Measurements from ENCODE around the gene ST7.

Gene ST7

DNA sequence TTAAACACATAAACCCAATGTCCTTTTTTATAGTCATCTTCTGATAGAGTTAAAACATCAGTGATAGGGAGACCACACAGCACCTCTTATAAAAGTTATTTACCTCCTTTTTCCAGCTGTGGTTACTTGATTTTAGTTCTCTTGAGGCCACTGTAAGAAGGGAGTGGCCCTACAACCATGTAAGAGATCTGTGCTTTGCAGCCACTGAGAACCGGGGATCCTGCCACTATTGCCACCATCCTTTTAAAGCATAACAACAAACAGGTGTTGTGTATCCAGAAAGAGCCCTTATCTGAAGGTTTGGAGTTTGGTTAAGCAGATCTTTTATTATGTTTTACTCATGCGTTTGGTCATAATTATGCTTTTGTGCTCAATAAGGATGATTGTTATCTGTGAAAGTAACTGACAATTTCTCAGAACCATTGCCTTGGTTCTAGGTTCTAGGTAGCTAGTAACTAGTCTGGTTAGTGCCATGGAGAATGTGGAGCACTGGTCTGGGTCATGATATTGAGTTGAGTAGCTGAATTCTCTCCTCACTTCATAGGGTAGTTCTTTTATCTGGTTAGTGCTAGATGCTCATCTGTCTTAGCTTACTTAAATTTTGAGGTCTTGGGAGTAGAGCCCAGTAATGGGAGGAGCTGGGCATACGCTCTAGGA is 56.5 kb downstream of the ST7 start:
- Histone ChIP-seq H3K4me3 (replicated peaks; ENCODE audit: low read depth, low read length) (no peak overlapping the region), H3K36me3 (ENCODE audit: control insufficient read depth, insufficient read depth, low read length) (no peaks in the 10 kb centered on the region)
- TF ChIP-seq, protein P1, sequence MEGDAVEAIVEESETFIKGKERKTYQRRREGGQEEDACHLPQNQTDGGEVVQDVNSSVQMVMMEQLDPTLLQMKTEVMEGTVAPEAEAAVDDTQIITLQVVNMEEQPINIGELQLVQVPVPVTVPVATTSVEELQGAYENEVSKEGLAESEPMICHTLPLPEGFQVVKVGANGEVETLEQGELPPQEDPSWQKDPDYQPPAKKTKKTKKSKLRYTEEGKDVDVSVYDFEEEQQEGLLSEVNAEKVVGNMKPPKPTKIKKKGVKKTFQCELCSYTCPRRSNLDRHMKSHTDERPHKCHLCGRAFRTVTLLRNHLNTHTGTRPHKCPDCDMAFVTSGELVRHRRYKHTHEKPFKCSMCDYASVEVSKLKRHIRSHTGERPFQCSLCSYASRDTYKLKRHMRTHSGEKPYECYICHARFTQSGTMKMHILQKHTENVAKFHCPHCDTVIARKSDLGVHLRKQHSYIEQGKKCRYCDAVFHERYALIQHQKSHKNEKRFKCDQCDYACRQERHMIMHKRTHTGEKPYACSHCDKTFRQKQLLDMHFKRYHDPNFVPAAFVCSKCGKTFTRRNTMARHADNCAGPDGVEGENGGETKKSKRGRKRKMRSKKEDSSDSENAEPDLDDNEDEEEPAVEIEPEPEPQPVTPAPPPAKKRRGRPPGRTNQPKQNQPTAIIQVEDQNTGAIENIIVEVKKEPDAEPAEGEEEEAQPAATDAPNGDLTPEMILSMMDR (IDR thresholded peaks at IDR 0.05; ENCODE audit: insufficient read depth, low read length, poor library complexity, severe bottlenecking): no peak

DNA sequence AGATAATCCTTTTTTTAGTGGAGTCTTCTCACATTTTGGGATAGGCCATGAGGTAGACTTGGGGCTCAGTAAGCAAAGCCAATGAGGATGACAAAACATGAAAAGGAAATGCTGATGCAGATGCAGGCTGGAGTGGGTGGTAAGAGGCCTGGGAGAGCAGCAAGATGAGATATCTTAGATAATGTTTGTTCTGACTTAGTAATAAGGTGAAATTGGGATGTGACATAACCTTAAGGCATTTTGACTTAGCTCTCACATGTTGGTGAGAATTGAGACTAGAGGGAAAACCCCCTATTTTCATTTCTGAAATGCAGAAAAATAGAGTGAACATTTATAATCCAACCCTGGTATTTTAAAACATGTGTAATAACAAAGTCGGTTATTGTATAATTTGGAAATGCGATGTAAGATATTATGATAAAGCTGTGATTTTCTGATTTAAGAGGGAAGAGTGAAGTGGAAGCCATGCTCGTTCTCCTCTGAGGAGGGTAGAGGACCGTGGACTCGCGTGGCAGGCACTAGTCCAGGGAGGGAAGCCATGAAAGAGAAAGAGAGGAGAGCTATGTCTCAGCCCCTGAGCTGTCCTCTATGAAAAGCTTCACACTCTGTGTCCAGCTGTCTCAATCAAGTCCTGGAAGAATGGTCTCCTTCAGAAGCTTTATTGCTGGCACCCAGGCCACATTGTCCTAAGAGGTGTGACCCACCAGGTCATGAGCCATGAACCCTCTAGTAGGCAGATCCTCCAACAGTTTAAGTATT is 57.3 kb downstream of the ST7 start:
- DNase-seq (ENCODE audit: extremely low read depth, insufficient read length): peak; percentile 54
- TF ChIP-seq, protein P1 (IDR thresholded peaks at IDR 0.05; ENCODE audit: insufficient read depth, low read length, poor library complexity, severe bottlenecking): no peak
- no peaks in the 10 kb centered on the region for H3K27me3 ChIP-seq (replicated peaks; ENCODE audit: control insufficient read depth, insufficient read depth, low read length)

More for the DNA sequence above, 56.5 kb downstream of the ST7 start:
- no peak for DNase-seq (ENCODE audit: extremely low read depth, insufficient read length)
- no peaks in the 10 kb centered on the region for H3K27me3 ChIP-seq (replicated peaks; ENCODE audit: control insufficient read depth, insufficient read depth, low read length)

DNA sequence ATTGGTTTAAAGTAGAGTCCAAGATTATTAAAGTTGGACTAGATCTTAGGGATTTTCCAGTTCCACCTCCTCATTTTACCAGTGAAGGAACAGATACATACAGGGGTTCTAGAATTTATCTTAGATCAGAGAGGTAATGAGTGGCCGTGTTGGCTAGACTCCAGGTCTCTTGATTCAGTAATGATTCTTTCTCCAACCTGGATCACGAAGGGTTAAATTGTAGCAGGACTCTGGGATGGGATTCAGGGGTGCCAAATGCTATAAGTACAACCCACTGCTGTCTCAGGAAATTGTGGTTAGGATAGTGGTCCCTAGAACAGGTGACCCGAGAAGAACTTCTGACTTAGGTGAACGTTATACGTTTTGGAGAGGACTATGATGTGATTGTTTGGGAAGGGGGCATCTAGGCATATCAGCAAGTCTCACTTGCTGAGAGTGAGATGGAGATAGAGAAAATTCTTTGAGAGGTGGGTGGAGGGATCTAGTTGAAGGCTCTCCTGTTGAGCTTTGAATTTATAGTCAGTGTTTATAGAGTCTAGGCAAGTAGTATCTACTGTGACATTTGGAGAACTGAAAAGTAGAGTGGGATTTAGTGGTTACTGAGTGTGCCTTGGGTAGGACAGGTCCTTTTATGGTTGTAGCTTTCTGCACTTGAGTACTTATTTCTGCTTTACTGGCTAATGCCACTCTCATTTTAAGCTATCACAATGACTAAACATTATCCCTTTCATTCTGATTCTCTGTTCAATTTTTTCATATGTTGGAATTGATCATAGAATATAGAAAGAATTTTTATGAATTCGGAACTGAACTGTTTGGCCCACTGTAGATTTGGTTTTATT is 58.3 kb downstream of the ST7 start:
- Histone ChIP-seq H3K4me3 (replicated peaks; ENCODE audit: low read depth, low read length) (peak overlapping the region; percentile 29), H3K36me3 (ENCODE audit: control insufficient read depth, insufficient read depth, low read length) (no peaks in the 10 kb centered on the region), H3K27me3 (replicated peaks; ENCODE audit: control insufficient read depth, insufficient read depth, low read length) (no peaks in the 10 kb centered on the region)
- peak; percentile 73 for DNase-seq (ENCODE audit: extremely low read depth, insufficient read length)
- TF ChIP-seq, protein P1 (IDR thresholded peaks at IDR 0.05; ENCODE audit: insufficient read depth, low read length, poor library complexity, severe bottlenecking): no peak

More for the DNA sequence above, 57.3 kb downstream of the ST7 start:
- Histone ChIP-seq H3K36me3 (ENCODE audit: control insufficient read depth, insufficient read depth, low read length) (no peaks in the 10 kb centered on the region), H3K4me3 (replicated peaks; ENCODE audit: low read depth, low read length) (peak overlapping the region; percentile 33)

DNA sequence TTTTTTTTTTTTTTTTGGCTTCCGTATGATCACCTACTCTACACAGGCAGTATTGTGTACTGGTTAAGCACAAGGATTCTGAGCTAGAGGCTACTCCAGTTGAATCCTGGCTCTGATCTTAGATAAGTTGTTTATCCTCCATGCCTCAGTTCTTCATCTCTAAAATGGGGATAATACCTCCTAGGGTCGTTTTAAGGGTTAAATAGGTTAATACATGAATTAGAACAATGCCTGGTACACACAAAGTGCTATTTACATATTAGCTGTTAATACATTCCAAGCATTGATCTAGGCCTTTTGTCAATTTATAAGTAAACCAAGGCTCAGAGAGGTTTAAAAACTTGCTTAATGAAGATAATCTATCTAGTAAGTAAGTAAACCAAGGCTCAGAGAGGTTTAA is 59.0 kb downstream of the ST7 start:
- Histone ChIP-seq H3K4me3 (replicated peaks; ENCODE audit: low read depth, low read length) (peak overlapping the region; percentile 29), H3K36me3 (ENCODE audit: control insufficient read depth, insufficient read depth, low read length) (no peaks in the 10 kb centered on the region), H3K27me3 (replicated peaks; ENCODE audit: control insufficient read depth, insufficient read depth, low read length) (no peaks in the 10 kb centered on the region)
- TF ChIP-seq, protein P1 (IDR thresholded peaks at IDR 0.05; ENCODE audit: insufficient read depth, low read length, poor library complexity, severe bottlenecking): no peak
- peak; percentile 40 for DNase-seq (ENCODE audit: extremely low read depth, insufficient read length)

DNA sequence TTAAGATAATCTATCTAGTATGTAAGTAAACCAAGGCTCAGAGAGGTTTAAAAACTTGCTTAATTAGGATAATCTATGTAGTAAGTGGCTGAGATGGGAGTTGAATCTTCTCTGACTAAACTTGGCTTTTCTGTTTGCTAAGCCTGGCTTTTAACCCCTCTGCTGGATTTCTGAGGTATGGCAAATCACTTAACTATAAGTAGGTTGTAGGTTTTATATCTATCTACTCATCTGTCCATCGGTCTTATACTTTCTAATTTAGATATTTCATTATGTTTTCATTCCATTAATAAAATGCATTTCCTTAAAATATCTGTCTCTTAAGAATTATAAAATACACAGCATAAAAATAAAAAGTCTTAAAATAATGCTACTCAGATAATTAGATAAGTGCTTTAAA is 59.4 kb downstream of the ST7 start:
- peak; percentile 36 for DNase-seq (ENCODE audit: extremely low read depth, insufficient read length)
- Histone ChIP-seq H3K27me3 (replicated peaks; ENCODE audit: control insufficient read depth, insufficient read depth, low read length) (no peaks in the 10 kb centered on the region), H3K4me3 (replicated peaks; ENCODE audit: low read depth, low read length) (no peak overlapping the region), H3K36me3 (ENCODE audit: control insufficient read depth, insufficient read depth, low read length) (no peaks in the 10 kb centered on the region)
- TF ChIP-seq, protein P1 (IDR thresholded peaks at IDR 0.05; ENCODE audit: insufficient read depth, low read length, poor library complexity, severe bottlenecking): peak; percentile 55
